HepG2 (cell line): ENCODE data around the gene DRAM1. TPM values are rescaled to one million over a fixed set of nuclear protein-coding genes. Genes with fewer than 3 reads are reported as not detected.

Source experiments
- BATF2 ChIP-seq: sonication (generic); formaldehyde crosslinking; IDR thresholded peaks from 2 replicates; pipeline ENCODE4 v1.8.0; 2022; ENCODE audit warnings: mild to moderate bottlenecking, missing genetic modification reagents, moderate library complexity
- GPBP1L1 ChIP-seq: sonication (generic); formaldehyde crosslinking; IDR thresholded peaks from 2 replicates; pipeline ENCODE4 v1.5.0; 2020; ENCODE audit warnings: mild to moderate bottlenecking, missing genetic modification reagents
- HIC2 ChIP-seq: sonication (generic); formaldehyde crosslinking; IDR thresholded peaks from 2 replicates; pipeline ENCODE4 v1.9.0; 2022; ENCODE audit warnings: low read depth, missing genetic modification reagents
- IKZF4 ChIP-seq: sonication (generic); formaldehyde crosslinking; IDR thresholded peaks from 2 replicates; pipeline ENCODE4 v1.5.1; 2020; ENCODE audit warnings: borderline replicate concordance, mild to moderate bottlenecking, low read depth, missing genetic modification reagents; ENCODE audit errors: not compliant biosample characterization
- POLR2AphosphoS5 ChIP-seq: IDR thresholded peaks from 2 replicates; pipeline ENCODE4 v1.6.1; 2012; ENCODE audit warnings: low read depth, low read length
- PTBP1 ChIP-seq: fragments of 200-400 bp; formaldehyde crosslinking; IDR thresholded peaks from 2 replicates; pipeline ENCODE4 v1.6.1; 2018; ENCODE audit warnings: low read length, low read depth; ENCODE audit not compliant: poor library complexity, severe bottlenecking
- SATB2 ChIP-seq: sonication (generic); formaldehyde crosslinking; IDR thresholded peaks from 2 replicates; pipeline ENCODE4 v1.5.0; 2020; ENCODE audit warnings: missing genetic modification reagents
- SP4 ChIP-seq: sonication (generic); formaldehyde crosslinking; IDR thresholded peaks from 2 replicates; pipeline ENCODE4 v1.8.1; 2023; ENCODE audit warnings: mild to moderate bottlenecking, missing genetic modification reagents
- SP5 ChIP-seq: IDR thresholded peaks from 2 replicates; pipeline ENCODE4 v1.6.1; 2016; ENCODE audit warnings: low read depth, borderline replicate concordance
- TCF7 ChIP-seq: sonication (generic); IDR thresholded peaks from 2 replicates; pipeline ENCODE4 v1.6.1; 2016; ENCODE audit warnings: antibody characterized with exemption, low read depth
- TRIM24 ChIP-seq: sonication (generic); formaldehyde crosslinking; IDR thresholded peaks from 2 replicates; pipeline ENCODE4 v1.8.0; 2022; ENCODE audit warnings: mild to moderate bottlenecking, missing genetic modification reagents
- ZNF670 ChIP-seq: sonication (generic); formaldehyde crosslinking; IDR thresholded peaks from 2 replicates; pipeline ENCODE4 v1.8.0; 2022; ENCODE audit warnings: mild to moderate bottlenecking, missing genetic modification reagents, borderline replicate concordance
- ZNF710 ChIP-seq: sonication (generic); formaldehyde crosslinking; IDR thresholded peaks from 2 replicates; pipeline ENCODE4 v1.5.0; 2020; ENCODE audit warnings: mild to moderate bottlenecking, missing genetic modification reagents, borderline replicate concordance
- polyA plus RNA-seq, 8 experiments: library from polyadenylated mRNA; depleted of rRNA in 3 of 8; stranded (reverse) in 7 of 8; unstranded in 1 of 8; fragments of >200 nt; fragmentation: Illumina TruSeq in 4 of 8; extraction: Trizol in 4 of 8; gene quantifications; 2 replicates each; pipeline versions ENCODE4 v1.2.1 to v1.2.3, GENCODE V29; 2011 to 2016; ENCODE audit warnings: low read depth in 4 of 8, missing spikeins in 1 of 8, mixed read lengths in 1 of 8; ENCODE audit not compliant: insufficient read depth in 1 of 8
- total RNA-seq, 5 experiments: library from RNA; depleted of rRNA; stranded (reverse); fragments of >200 nt; fragmentation: Illumina TruSeq; extraction: Trizol; gene quantifications; 2 replicates each; pipeline ENCODE4 v1.2.3, GENCODE V29; 2016; ENCODE audit warnings: low read depth in 1 of 5

The DRAM1 gene
- total and polyA plus RNA-seq, 2 of the 13 experiments (the other 11 are each of a cell fraction or from before 2014, with no cell fraction given) = 20.9 to 32.6 TPM

GRCh38 chr12:101928556-101928955 is 51.2 kb downstream of the DRAM1 start (continued):
- TF ChIP-seq TRIM24 (no peak), SP5 (CRISPR knock-in tag) (no peak), BATF2 (no peak), SP4 (CRISPR knock-in tag) (no peak), HIC2 (CRISPR knock-in tag) (no peak), ZNF710 (CRISPR knock-in tag) (no peak), POLR2AphosphoS5 (no peak), SATB2 (CRISPR knock-in tag) (no peak), TCF7 (no peak), GPBP1L1 (CRISPR knock-in tag) (no peak), ZNF670 (no peak), PTBP1 (no peak), IKZF4 (no peak)
